Osteocyte (in vitro differentiated cells): ENCODE results near the gene ATG4A. TPM values are rescaled to one million over a fixed set of nuclear protein-coding genes. Genes with fewer than 3 reads are reported as not detected.

ENCODE experiments used
- DNase-seq: peaks from one replicate; pipeline ENCODE4 v3.0.0; 2021; ENCODE audit warnings: mixed read lengths; ENCODE audit not compliant: unreplicated experiment; ENCODE audit errors: extremely low spot score
- H3K27ac Mint-ChIP-seq: one replicate; pipeline ENCODE4 v1.8.0; 2021; ENCODE audit warnings: mild to moderate bottlenecking, mixed read lengths; ENCODE audit not compliant: unreplicated experiment
- H3K27me3 Mint-ChIP-seq: one replicate; pipeline ENCODE4 v1.8.0; 2021; ENCODE audit warnings: mixed read lengths; ENCODE audit not compliant: unreplicated experiment
- H3K36me3 Mint-ChIP-seq: one replicate; pipeline ENCODE4 v1.8.0; 2021; ENCODE audit warnings: mixed read lengths; ENCODE audit not compliant: unreplicated experiment
- H3K4me1 Mint-ChIP-seq: one replicate; pipeline ENCODE4 v1.8.0; 2021; ENCODE audit warnings: mixed read lengths; ENCODE audit not compliant: unreplicated experiment
- H3K4me3 Mint-ChIP-seq: one replicate; pipeline ENCODE4 v1.8.0; 2021; ENCODE audit warnings: mild to moderate bottlenecking, moderate library complexity, mixed read lengths; ENCODE audit not compliant: unreplicated experiment
- H3K9me3 Mint-ChIP-seq: one replicate; pipeline ENCODE4 v1.8.0; 2021; ENCODE audit warnings: mixed read lengths; ENCODE audit not compliant: unreplicated experiment
- CTCF ChIP-seq: fragments of 200-600 bp; sonication (generic); IDR thresholded peaks from 2 replicates; pipeline ENCODE4 v1.5.0; 2021; ENCODE audit warnings: antibody characterized with exemption, mild to moderate bottlenecking, moderate library complexity
- total RNA-seq: library from RNA; stranded (reverse); gene quantifications from 2 replicates; pipeline ENCODE4 v1.2.1, GENCODE V29; 2021

Gene ATG4A
- total RNA-seq, 1 donor from 2014 or later = 14.2 TPM

- no peak for TF ChIP-seq CTCF
- DNase-seq = no peak
- no peaks in the 10 kb centered on the region for H3K4me1 Mint-ChIP-seq
- H3K27me3 Mint-ChIP-seq = no peaks in the 10 kb centered on the region
- no peak overlapping the region for H3K27ac Mint-ChIP-seq
- H3K4me3 Mint-ChIP-seq = no peak overlapping the region
- H3K9me3 Mint-ChIP-seq = no peaks in the 10 kb centered on the region
- H3K36me3 Mint-ChIP-seq = peaks cover 40% of the 10 kb centered on the region
Observed at GRCh38 chrX:108132876-108133275, 41.3 kb downstream of the ATG4A start.

GRCh38 chrX:108134724-108135123 is 43.1 kb downstream of the ATG4A start:
- no peak for DNase-seq
- Mint-ChIP-seq H3K9me3 (no peaks in the 10 kb centered on the region), H3K4me1 (no peaks in the 10 kb centered on the region), H3K27me3 (no peaks in the 10 kb centered on the region), H3K36me3 (peaks cover 45% of the 10 kb centered on the region), H3K4me3 (no peak overlapping the region), H3K27ac (no peak overlapping the region)
- TF ChIP-seq CTCF = no peak

- H3K4me1 Mint-ChIP-seq = no peaks in the 10 kb centered on the region
- no peaks in the 10 kb centered on the region for H3K27me3 Mint-ChIP-seq
- no peak overlapping the region for H3K27ac Mint-ChIP-seq
- H3K36me3 Mint-ChIP-seq = peaks cover 40% of the 10 kb centered on the region
- no peak overlapping the region for H3K4me3 Mint-ChIP-seq
- no peaks in the 10 kb centered on the region for H3K9me3 Mint-ChIP-seq
- no peak for DNase-seq
- TF ChIP-seq CTCF = peak; percentile 51
Observed at GRCh38 chrX:108138814-108139702, 47.5 kb downstream of the ATG4A start.

- Mint-ChIP-seq H3K27me3 (no peaks in the 10 kb centered on the region), H3K27ac (no peak overlapping the region), H3K36me3 (peaks cover 36% of the 10 kb centered on the region), H3K4me1 (no peaks in the 10 kb centered on the region), H3K9me3 (peaks cover 4% of the 10 kb centered on the region), H3K4me3 (no peak overlapping the region)
- no peak for DNase-seq
- no peak for TF ChIP-seq CTCF
Observed at GRCh38 chrX:108148524-108148923, 56.9 kb downstream of the ATG4A start.

- TF ChIP-seq CTCF = no peak
- H3K27ac Mint-ChIP-seq = no peak overlapping the region
- H3K4me1 Mint-ChIP-seq = no peaks in the 10 kb centered on the region
- no peak for DNase-seq
- no peak overlapping the region for H3K4me3 Mint-ChIP-seq
- no peaks in the 10 kb centered on the region for H3K27me3 Mint-ChIP-seq
- no peaks in the 10 kb centered on the region for H3K9me3 Mint-ChIP-seq
- peaks cover 29% of the 10 kb centered on the region for H3K36me3 Mint-ChIP-seq
Observed at GRCh38 chrX:108156082-108156481, 64.5 kb downstream of the ATG4A start.
